Hepatocyte (in vitro differentiated cells): ENCODE data around the gene RC3H1. TPM values are rescaled to one million over a fixed set of nuclear protein-coding genes. Genes with fewer than 3 reads are reported as not detected.
"Not testable (repeated sequence)": the region's sequence is repeated elsewhere in the genome, so short reads cannot be mapped to it uniquely, and the experiment has no call there.

Experiments
- DNase-seq: peaks from one replicate; pipeline ENCODE4 v3.0.0-alpha.2; 2016; ENCODE audit warnings: low spot score
- H2AFZ ChIP-seq: fragments of 200-600 bp; sonication (generic); 2 replicates; pipeline ENCODE4 v1.6.0; 2016; ENCODE audit warnings: antibody characterized with exemption, mild to moderate bottlenecking
- H3K27ac ChIP-seq: fragments of 200-600 bp; sonication (generic); 2 replicates; pipeline ENCODE4 v1.5.1; 2016; ENCODE audit warnings: mild to moderate bottlenecking
- H3K27me3 ChIP-seq: fragments of 200-600 bp; sonication (generic); 2 replicates; pipeline ENCODE4 v1.6.1; 2016
- H3K36me3 ChIP-seq: fragments of 200-600 bp; sonication (generic); replicated peaks from 2 replicates; pipeline ENCODE4 v1.5.1; 2016; ENCODE audit warnings: low read depth; ENCODE audit not compliant: insufficient read depth
- H3K4me1 ChIP-seq: fragments of 200-600 bp; sonication (generic); 2 replicates; pipeline ENCODE4 v1.5.1; 2016; ENCODE audit warnings: mild to moderate bottlenecking, moderate library complexity; ENCODE audit not compliant: insufficient read depth
- H3K4me2 ChIP-seq: fragments of 200-600 bp; sonication (generic); 2 replicates; pipeline ENCODE4 v1.6.0; 2016
- H3K4me3 ChIP-seq: fragments of 200-600 bp; sonication (generic); 2 replicates; pipeline ENCODE4 v1.5.1; 2016; ENCODE audit warnings: mild to moderate bottlenecking
- H3K79me2 ChIP-seq: fragments of 200-600 bp; sonication (generic); 2 replicates; pipeline ENCODE4 v1.6.0; 2017; ENCODE audit warnings: mild to moderate bottlenecking
- H3K9me2 ChIP-seq: fragments of 200-600 bp; sonication (generic); replicated peaks from 2 replicates; pipeline ENCODE4 v1.6.0; 2017; ENCODE audit warnings: mild to moderate bottlenecking; ENCODE audit not compliant: insufficient read depth
- H3K9me3 ChIP-seq: fragments of 200-600 bp; sonication (generic); 2 replicates; pipeline ENCODE4 v1.5.1; 2016; ENCODE audit warnings: low read depth, mild to moderate bottlenecking
- H4K20me1 ChIP-seq: fragments of 200-600 bp; sonication (generic); 2 replicates; pipeline ENCODE4 v1.6.0; 2016; ENCODE audit warnings: mild to moderate bottlenecking; ENCODE audit not compliant: insufficient read depth, poor library complexity, severe bottlenecking
- EZH2 ChIP-seq: fragments of 200-600 bp; sonication (generic); IDR thresholded peaks from 2 replicates; pipeline ENCODE4 v1.6.1; 2016; ENCODE audit warnings: antibody characterized with exemption, mild to moderate bottlenecking, borderline replicate concordance
- EZH2phosphoT487 ChIP-seq: fragments of 200-600 bp; sonication (generic); IDR thresholded peaks from one replicate; pipeline ENCODE4 v1.6.1; 2018; ENCODE audit warnings: antibody characterized with exemption, mild to moderate bottlenecking, low read depth, moderate library complexity; ENCODE audit not compliant: unreplicated experiment, severe bottlenecking
- WGBS: methylation state at CpG from one replicate; pipeline ENCODE4 v1.1.6; 2016; ENCODE audit warnings: low lambda C conversion rate; ENCODE audit errors: missing lambda C conversion rate; 5-methylcytosine and 5-hydroxymethylcytosine counted together
- polyA plus RNA-seq: library from polyadenylated mRNA; unstranded; fragments of >200 nt; fragmentation: Nextera tagmentation; extraction: Ambion mirVana; gene quantifications from 2 replicates; pipeline ENCODE4 v1.2.1, GENCODE V29; 2016
- total RNA-seq: library from RNA; depleted of rRNA; stranded (reverse); fragments of >200 nt; gene quantifications from 2 replicates; pipeline ENCODE4 v1.2.3, GENCODE V29; 2014
- TF ChIP-seq, protein P1 (sequence below): fragments of 200-600 bp; sonication (generic); IDR thresholded peaks from 2 replicates; pipeline ENCODE4 v1.5.1; 2016; ENCODE audit warnings: antibody characterized with exemption, mild to moderate bottlenecking; ENCODE audit not compliant: poor library complexity

The RC3H1 gene
- total and polyA plus RNA-seq, 2 experiments from 2014 or later = 5.9 to 32.6 TPM

- no peaks in the 10 kb centered on the region for H3K9me2 ChIP-seq
- H3K4me2 ChIP-seq = peak overlapping the region; percentile 19
- no peaks in the 10 kb centered on the region for H3K36me3 ChIP-seq
- H3K4me3 ChIP-seq = no peak overlapping the region
- peaks cover 13% of the 10 kb centered on the region for H3K4me1 ChIP-seq
- H4K20me1 ChIP-seq = peaks cover 88% of the 10 kb centered on the region
- H2AFZ ChIP-seq = no peak overlapping the region
- WGBS = 36% methylated on average over 1 of the region's 1 CpG
- TF ChIP-seq EZH2 = no peak
- TF ChIP-seq EZH2phosphoT487 = no peak
- TF ChIP-seq, protein P1, sequence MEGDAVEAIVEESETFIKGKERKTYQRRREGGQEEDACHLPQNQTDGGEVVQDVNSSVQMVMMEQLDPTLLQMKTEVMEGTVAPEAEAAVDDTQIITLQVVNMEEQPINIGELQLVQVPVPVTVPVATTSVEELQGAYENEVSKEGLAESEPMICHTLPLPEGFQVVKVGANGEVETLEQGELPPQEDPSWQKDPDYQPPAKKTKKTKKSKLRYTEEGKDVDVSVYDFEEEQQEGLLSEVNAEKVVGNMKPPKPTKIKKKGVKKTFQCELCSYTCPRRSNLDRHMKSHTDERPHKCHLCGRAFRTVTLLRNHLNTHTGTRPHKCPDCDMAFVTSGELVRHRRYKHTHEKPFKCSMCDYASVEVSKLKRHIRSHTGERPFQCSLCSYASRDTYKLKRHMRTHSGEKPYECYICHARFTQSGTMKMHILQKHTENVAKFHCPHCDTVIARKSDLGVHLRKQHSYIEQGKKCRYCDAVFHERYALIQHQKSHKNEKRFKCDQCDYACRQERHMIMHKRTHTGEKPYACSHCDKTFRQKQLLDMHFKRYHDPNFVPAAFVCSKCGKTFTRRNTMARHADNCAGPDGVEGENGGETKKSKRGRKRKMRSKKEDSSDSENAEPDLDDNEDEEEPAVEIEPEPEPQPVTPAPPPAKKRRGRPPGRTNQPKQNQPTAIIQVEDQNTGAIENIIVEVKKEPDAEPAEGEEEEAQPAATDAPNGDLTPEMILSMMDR = no peak
- H3K27me3 ChIP-seq = no peaks in the 10 kb centered on the region
- H3K27ac ChIP-seq = no peak overlapping the region
- no peak for DNase-seq
- no peaks in the 10 kb centered on the region for H3K9me3 ChIP-seq
- H3K79me2 ChIP-seq = peaks cover 100% of the 10 kb centered on the region
Measured at GRCh38 chr1:173997791-173998190, 24.4 kb downstream of the RC3H1 start.

DNA sequence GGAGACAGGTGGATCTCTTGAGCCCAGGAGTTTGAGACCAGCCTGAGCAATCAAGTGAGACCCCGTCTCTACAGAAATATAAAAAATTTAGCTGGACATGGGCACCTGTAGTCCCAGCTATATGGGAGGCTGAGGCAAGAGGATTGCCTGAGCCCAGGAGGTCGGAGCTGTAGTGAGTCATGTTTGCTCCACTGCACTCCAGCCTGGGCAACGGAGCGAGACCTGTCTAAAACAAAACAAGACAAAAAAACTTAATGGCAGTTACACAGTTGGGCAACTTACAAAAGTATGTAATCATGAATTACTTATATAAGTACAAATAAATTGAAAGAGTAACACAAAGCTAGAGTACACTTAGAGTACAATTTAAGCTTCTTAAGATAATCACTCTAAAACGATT is 25.2 kb downstream of the RC3H1 start:
- Histone ChIP-seq H2AFZ (no peak overlapping the region), H3K36me3 (no peaks in the 10 kb centered on the region), H3K4me2 (no peak overlapping the region), H3K27ac (no peak overlapping the region), H3K79me2 (peaks cover 100% of the 10 kb centered on the region), H3K9me3 (no peaks in the 10 kb centered on the region), H3K4me3 (no peak overlapping the region), H3K27me3 (no peaks in the 10 kb centered on the region), H4K20me1 (peaks cover 86% of the 10 kb centered on the region), H3K9me2 (no peaks in the 10 kb centered on the region), H3K4me1 (peaks cover 13% of the 10 kb centered on the region)
- DNase-seq = no peak
- WGBS = 96% methylated on average over 5 of the region's 5 CpGs
- no peak for TF ChIP-seq EZH2phosphoT487
- TF ChIP-seq, protein P1 = no peak
- no peak for TF ChIP-seq EZH2

DNA sequence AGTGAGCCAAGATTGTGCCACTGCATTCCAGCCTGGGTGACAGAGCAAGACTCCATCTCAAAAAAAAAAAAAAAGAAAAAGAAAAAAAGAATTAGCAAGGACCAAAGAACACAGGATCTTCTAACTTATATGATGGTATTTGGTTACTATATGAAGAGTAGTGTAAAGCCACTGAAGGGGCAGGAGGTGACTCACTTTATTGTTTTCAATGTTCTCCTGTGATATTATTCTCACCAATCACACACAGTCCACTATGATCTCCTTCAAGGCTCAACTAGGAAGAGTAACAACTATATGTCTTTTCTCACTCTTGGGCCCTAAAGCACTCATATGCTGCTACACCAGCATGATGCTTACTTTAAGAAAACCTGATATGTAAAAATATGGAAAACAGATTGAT is 26.7 kb downstream of the RC3H1 start:
- Histone ChIP-seq H3K9me3 (no peaks in the 10 kb centered on the region), H3K9me2 (no peaks in the 10 kb centered on the region), H3K4me1 (peaks cover 10% of the 10 kb centered on the region), H3K4me3 (no peak overlapping the region), H3K36me3 (no peaks in the 10 kb centered on the region), H3K4me2 (no peak overlapping the region), H3K27me3 (no peaks in the 10 kb centered on the region), H2AFZ (no peak overlapping the region), H3K79me2 (peaks cover 95% of the 10 kb centered on the region), H4K20me1 (peaks cover 75% of the 10 kb centered on the region), H3K27ac (no peak overlapping the region)
- TF ChIP-seq EZH2 (no peak), EZH2phosphoT487 (no peak)
- TF ChIP-seq, protein P1 = no peak
- no peak for DNase-seq

GRCh38 chr1:173993948-173994347 is 28.2 kb downstream of the RC3H1 start:
- 98% methylated on average over 9 of the region's 11 CpGs for WGBS
- not testable (repeated sequence) for H3K9me2 ChIP-seq, H3K9me3 ChIP-seq, H3K27ac ChIP-seq, H3K4me3 ChIP-seq, H3K4me2 ChIP-seq, H3K27me3 ChIP-seq, H3K36me3 ChIP-seq, DNase-seq, H2AFZ ChIP-seq, H3K4me1 ChIP-seq
- peaks cover 59% of the 10 kb centered on the region for H4K20me1 ChIP-seq
- H3K79me2 ChIP-seq = peaks cover 83% of the 10 kb centered on the region
